ENCODE data around the gene VKORC1L1.

DNA sequence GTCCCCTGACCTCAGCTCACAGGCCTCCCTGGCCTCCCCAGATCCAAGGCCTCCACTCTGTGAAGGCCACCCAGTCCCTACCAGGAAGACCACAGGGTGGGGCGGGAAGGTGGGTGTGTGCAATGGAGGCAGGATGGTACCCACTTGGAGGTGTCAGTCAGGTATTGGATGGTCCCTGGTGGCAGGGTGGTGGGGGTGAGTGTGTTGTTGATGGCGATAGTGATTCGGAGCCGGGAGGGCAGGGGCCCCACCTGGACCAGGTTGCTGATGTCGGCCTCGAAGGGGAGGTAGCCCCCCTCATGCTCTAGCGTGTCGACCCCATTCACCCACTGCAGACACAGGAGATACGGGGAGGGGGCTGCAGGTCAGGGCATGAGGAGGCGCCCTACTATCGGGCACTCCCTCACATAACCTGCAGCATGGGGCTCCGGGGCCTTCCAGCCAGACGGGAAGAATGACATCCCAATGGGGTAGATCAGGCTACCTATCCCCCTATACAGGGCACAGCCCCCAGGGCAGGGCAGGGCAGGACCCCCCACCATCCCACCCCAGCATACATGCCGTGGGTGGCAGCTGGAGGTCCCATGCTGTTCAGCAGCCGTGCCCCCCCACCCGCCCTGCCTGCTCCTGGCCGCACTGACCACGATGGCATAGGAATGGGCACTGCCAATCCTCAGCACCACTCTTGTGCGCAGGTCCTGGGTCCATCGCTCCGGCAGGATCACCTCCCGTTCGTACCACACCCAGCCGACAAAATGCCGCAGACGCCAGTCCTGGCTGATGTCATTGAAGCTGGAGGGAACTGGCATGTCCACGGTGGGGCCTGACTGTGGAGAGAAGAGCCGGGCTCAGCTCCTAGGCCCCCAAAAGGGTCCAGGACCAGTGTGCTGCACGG lies 107.0 kb downstream of the VKORC1L1 start:
- TF ChIP-seq RAD21 (IDR thresholded peaks at IDR 0.05) (no peak), GABPA (IDR thresholded peaks at IDR 0.05 in 1 of 2, conservative IDR thresholded peaks at IDR 0.05 in 1 of 2) (no peak), EGR1 (IDR thresholded peaks at IDR 0.05; ENCODE audit: low read depth in 2 of 2) (no peak), TAF1 (conservative IDR thresholded peaks at IDR 0.05) (no peak), HNF4A (conservative IDR thresholded peaks at IDR 0.05) (no peak), SP1 (IDR thresholded peaks at IDR 0.05) (no peak), JUND (IDR thresholded peaks at IDR 0.05) (no peak)
- TF ChIP-seq, protein P1, sequence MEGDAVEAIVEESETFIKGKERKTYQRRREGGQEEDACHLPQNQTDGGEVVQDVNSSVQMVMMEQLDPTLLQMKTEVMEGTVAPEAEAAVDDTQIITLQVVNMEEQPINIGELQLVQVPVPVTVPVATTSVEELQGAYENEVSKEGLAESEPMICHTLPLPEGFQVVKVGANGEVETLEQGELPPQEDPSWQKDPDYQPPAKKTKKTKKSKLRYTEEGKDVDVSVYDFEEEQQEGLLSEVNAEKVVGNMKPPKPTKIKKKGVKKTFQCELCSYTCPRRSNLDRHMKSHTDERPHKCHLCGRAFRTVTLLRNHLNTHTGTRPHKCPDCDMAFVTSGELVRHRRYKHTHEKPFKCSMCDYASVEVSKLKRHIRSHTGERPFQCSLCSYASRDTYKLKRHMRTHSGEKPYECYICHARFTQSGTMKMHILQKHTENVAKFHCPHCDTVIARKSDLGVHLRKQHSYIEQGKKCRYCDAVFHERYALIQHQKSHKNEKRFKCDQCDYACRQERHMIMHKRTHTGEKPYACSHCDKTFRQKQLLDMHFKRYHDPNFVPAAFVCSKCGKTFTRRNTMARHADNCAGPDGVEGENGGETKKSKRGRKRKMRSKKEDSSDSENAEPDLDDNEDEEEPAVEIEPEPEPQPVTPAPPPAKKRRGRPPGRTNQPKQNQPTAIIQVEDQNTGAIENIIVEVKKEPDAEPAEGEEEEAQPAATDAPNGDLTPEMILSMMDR (IDR thresholded peaks at IDR 0.05; ENCODE audit: low read depth, low read length, missing input control), result no peak
- TF ChIP-seq, protein P2, sequence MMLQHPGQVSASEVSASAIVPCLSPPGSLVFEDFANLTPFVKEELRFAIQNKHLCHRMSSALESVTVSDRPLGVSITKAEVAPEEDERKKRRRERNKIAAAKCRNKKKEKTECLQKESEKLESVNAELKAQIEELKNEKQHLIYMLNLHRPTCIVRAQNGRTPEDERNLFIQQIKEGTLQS (IDR thresholded peaks at IDR 0.05), result no peak
- TF ChIP-seq, protein P3, sequence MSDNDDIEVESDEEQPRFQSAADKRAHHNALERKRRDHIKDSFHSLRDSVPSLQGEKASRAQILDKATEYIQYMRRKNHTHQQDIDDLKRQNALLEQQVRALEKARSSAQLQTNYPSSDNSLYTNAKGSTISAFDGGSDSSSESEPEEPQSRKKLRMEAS (IDR thresholded peaks at IDR 0.05), result no peak
